Left ventricle myocardium inferior (tissue), 1 donor: ENCODE measurements around the gene BCORL1. TPM values are rescaled to one million over a fixed set of nuclear protein-coding genes. Genes with fewer than 3 reads are reported as not detected.
A peak's percentile ranks its signal among the peaks of the same experiment; 100 is the strongest.

Experiments used
- DNase-seq: peaks from one replicate; pipeline ENCODE4 v3.0.0-alpha.2; 2020
- H3K27ac ChIP-seq: fragments of 200-600 bp; replicated peaks from 2 replicates; pipeline ENCODE4 v1.8.0; 2021
- H3K27me3 ChIP-seq: fragments of 200-600 bp; 2 replicates; pipeline ENCODE4 v1.8.0; 2021; ENCODE audit warnings: low read depth
- H3K36me3 ChIP-seq: fragments of 200-600 bp; 2 replicates; pipeline ENCODE4 v1.8.0; 2021
- H3K4me1 ChIP-seq: fragments of 200-600 bp; 2 replicates; pipeline ENCODE4 v1.8.0; 2021
- H3K4me3 ChIP-seq: fragments of 200-600 bp; 2 replicates; pipeline ENCODE4 v1.8.0; 2021; ENCODE audit warnings: mild to moderate bottlenecking, moderate library complexity
- H3K9me3 ChIP-seq: fragments of 200-600 bp; replicated peaks from 2 replicates; pipeline ENCODE4 v1.8.0; 2021
- intact Hi-C: fragments of 100-400 bp; cut with micrococcal nuclease; formaldehyde crosslinking; loops from one replicate; pipeline ENCODE4 v1.11.0; 2022
- total RNA-seq: library from RNA; stranded (reverse); fragmentation: NEBNext Ultra II Directional; extraction: Animal tissue kit (Norgen Biotek cat#: 25700); gene quantifications from one replicate; pipeline ENCODE4 v1.2.1, GENCODE V29; 2021
- TF ChIP-seq, protein P1 (sequence below): fragments of 200-600 bp; IDR thresholded peaks from 2 replicates; pipeline ENCODE4 v1.8.0; 2021; ENCODE audit warnings: antibody characterized with exemption, mild to moderate bottlenecking, borderline replicate concordance
- donor health status: DM: no; HTN: yes; CAD: no; lungs with severe emphysema.

The BCORL1 gene
- total RNA-seq, 1 donor from 2014 or later, result 8.2 TPM

DNA sequence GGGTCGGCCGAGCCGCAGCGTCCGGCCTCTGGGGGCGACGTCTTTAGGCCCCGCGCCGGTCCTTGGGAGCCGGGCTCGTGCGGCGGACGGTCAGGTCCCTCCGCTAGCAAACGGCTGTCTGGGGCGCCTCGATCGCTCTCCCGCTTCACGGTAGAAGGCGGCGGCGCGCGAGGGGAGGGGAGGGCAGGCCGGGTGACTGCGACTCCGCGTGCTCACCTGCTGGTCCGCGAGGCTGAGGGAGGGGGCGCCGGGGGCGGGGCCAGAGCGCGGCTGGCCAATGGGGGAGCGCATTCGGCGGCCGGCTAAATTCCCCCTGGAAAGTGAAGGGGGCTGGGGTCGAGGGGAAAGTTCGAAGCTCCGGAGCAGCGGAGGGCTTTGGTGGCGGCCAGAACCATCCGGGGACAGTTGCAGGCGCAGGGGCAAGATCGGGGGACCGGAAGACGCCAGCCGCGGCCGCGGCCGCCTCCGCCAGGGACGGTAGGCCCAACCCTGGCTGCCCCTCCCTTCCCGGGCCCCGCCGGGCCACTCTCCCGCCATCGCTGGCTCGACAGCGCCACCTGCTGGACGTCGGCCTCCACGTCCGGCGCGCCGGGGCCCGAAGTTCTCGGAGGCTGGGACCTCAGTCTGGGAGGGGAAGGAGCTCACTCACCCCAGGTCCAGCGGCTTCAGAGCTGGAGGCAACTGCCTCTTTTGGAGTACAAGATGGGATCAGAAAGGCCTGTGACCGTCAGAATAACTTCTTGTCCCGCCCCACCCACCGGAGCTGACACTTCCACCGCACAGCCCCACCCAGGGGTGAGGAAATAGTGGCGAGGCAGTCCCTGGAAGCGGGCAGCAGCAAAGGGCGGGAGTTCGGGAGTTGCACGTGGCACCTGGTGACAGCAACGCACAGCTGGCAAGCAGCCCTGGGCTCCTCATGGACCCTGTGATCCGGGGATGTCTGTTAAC lies 78.0 kb downstream of the BCORL1 start:
- Histone ChIP-seq H3K36me3 (peaks cover 8% of the 10 kb centered on the region), H3K4me1 (peaks cover 3% of the 10 kb centered on the region), H3K9me3 (no peaks in the 10 kb centered on the region), H3K27ac (peak overlapping the region; percentile 77), H3K4me3 (peak overlapping the region; percentile 68), H3K27me3 (no peaks in the 10 kb centered on the region)
- intact Hi-C loops, result loop anchor here (10.0 kb wide), 1 partner anchor 136 kb away; no protein-coding TSS in a partner anchor
- TF ChIP-seq, protein P1, sequence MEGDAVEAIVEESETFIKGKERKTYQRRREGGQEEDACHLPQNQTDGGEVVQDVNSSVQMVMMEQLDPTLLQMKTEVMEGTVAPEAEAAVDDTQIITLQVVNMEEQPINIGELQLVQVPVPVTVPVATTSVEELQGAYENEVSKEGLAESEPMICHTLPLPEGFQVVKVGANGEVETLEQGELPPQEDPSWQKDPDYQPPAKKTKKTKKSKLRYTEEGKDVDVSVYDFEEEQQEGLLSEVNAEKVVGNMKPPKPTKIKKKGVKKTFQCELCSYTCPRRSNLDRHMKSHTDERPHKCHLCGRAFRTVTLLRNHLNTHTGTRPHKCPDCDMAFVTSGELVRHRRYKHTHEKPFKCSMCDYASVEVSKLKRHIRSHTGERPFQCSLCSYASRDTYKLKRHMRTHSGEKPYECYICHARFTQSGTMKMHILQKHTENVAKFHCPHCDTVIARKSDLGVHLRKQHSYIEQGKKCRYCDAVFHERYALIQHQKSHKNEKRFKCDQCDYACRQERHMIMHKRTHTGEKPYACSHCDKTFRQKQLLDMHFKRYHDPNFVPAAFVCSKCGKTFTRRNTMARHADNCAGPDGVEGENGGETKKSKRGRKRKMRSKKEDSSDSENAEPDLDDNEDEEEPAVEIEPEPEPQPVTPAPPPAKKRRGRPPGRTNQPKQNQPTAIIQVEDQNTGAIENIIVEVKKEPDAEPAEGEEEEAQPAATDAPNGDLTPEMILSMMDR, result peak; percentile 85
- peak; percentile 78 for DNase-seq

DNA sequence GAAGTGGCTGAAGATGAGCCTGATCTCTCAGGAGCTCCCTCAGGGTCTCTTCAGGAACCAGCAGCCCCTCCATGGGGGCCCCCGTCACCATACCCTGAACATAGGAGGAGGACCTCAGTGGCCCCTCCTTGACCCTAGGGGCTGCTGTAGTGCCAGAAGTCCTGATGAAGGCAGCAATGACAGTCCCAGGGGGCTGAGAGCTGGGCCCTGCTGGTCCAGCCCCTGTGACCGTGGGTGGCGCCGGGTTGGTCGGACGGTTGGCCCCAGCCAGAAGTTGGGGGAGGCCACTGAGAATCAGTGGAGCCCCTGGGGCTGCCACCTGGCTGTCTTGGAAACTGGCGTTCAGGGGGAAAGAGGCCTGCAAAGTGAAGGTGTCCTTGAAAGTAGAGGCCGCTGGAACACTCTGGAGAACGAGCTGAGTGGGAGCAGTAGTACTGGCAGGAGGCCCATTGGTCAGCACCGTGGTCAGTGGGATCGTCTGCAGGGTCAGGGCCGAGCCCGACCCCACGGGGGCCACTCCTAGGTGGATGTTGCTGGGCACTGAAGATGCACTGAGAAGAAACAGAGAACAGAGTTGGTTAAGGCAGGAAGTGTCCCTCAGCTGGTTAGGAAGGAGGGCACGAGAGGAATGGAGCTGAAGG lies 84.7 kb downstream of the BCORL1 start:
- intact Hi-C loops, result loop anchor here (10.0 kb wide), 1 partner anchor 142 kb away; no protein-coding TSS in a partner anchor
- no peak for DNase-seq
- Histone ChIP-seq H3K4me1 (no peaks in the 10 kb centered on the region), H3K4me3 (no peak overlapping the region), H3K27me3 (no peaks in the 10 kb centered on the region), H3K27ac (no peak overlapping the region), H3K9me3 (no peaks in the 10 kb centered on the region), H3K36me3 (peaks cover 17% of the 10 kb centered on the region)
- TF ChIP-seq, protein P1, result no peak

DNA sequence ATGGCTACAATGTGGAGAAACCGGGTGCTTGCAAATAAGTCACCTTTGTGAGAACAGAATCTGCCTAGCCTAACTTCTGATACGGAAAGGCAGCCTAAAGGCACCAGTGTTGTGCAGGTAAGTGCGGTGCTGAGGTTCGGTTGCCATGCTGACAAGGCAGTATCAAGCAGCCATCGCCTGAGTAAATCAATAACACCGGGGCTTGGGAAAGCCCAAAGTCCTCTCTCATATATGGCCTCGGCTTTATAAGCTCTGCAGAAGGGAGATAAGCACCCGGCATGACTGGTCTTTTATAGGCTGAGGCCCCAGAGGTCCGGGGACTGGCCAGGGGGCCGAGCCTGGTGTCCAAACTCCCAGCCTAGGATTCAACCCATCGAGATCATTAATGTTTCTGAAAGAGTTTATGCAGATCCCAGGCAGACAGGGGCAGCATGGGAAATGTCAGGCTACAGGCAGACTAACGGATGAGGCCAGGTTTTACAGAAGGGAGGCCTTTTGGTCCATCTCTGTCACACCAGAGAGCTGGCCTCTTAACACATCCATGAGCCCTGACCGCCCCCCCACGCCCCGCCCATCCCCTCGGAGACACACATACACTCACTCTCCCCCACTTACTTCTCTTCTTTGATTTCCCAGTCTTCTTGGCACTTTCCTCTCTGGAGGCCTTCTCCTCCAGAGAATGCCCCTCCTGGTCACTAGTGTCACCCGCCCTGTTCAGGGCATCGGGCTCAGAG lies 89.3 kb downstream of the BCORL1 start:
- DNase-seq, result no peak
- Histone ChIP-seq H3K27me3 (no peaks in the 10 kb centered on the region), H3K9me3 (no peaks in the 10 kb centered on the region), H3K36me3 (peaks cover 15% of the 10 kb centered on the region), H3K27ac (no peak overlapping the region), H3K4me1 (no peaks in the 10 kb centered on the region), H3K4me3 (no peak overlapping the region)
- TF ChIP-seq, protein P1, result no peak
- intact Hi-C loops, result no loop called here

DNA sequence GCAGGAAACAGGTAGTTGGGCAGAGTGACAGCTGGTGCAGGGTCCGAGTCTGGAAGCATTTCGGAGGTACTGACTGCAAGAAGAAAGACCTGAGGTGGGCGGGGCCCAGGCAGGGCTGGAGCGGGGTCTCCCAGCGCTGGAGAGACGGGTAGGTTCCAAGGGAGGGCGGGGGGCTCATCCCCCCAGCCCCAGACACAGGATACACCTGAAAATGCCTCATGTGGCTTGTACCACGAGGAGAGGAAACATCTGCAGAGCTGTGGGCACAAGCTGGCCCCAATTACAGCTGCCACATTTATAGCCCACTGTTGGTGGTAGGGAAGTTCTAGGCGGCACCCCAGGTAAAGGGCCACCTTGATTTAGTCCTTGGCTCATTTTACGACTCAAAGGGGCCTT lies 89.9 kb downstream of the BCORL1 start:
- peaks cover 10% of the 10 kb centered on the region for H3K36me3 ChIP-seq
- H3K27me3 ChIP-seq, result no peaks in the 10 kb centered on the region
- H3K9me3 ChIP-seq, result no peaks in the 10 kb centered on the region
- intact Hi-C loops, result no loop called here
- DNase-seq, result no peak
- no peak overlapping the region for H3K4me3 ChIP-seq
- H3K27ac ChIP-seq, result no peak overlapping the region
- no peaks in the 10 kb centered on the region for H3K4me1 ChIP-seq
- TF ChIP-seq, protein P1, result no peak

DNA sequence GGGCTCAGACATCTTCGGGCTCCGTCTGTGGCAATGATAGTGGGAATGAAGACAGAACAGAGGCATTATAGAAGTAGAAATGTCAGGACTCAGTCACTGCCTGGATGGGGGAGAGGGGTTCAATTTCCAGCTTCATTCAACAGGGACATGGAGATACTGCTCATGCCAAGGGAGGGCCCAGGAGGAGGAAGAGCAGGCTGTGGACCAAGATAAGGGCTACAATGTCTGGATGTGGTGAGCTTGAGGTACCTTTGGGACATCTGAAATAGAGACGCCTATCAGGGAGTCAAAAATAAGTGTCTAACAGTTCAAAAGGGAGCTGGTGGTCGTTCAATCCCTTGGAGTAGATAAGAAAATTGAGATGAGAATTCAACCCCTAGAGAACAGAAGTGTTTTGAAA lies 93.3 kb downstream of the BCORL1 start:
- Histone ChIP-seq H3K4me3 (no peak overlapping the region), H3K27ac (no peak overlapping the region), H3K4me1 (peaks cover 3% of the 10 kb centered on the region), H3K9me3 (no peaks in the 10 kb centered on the region), H3K27me3 (no peaks in the 10 kb centered on the region), H3K36me3 (no peaks in the 10 kb centered on the region)
- TF ChIP-seq, protein P1, result no peak
- no peak for DNase-seq
- intact Hi-C loops, result loop anchor here (5.0 kb wide), 2 partner anchors 47 to 117 kb away; no protein-coding TSS in a partner anchor
